OCI-LY3 (cell line): Measurements from ENCODE around the gene PLGRKT.

Source experiments
- H2AFZ ChIP-seq: fragments of 200-600, 300-600 bp; shearing (Covaris generic); 2 replicates; pipeline ENCODE4 v1.6.0; 2014; ENCODE audit warnings: antibody characterized with exemption, low read depth, low read length
- H3K27ac ChIP-seq: fragments of 200-600, 300-600 bp; sonication (generic); 2 replicates; pipeline ENCODE4 v1.5.1; 2014; ENCODE audit warnings: mild to moderate bottlenecking, low read length, moderate library complexity, mixed read lengths
- H3K27me3 ChIP-seq: fragments of 200-600, 300-600 bp; sonication (generic); 2 replicates; pipeline ENCODE4 v1.6.1; 2014; ENCODE audit warnings: low read depth, low read length, mixed read lengths
- H3K36me3 ChIP-seq: fragments of 200-600, 300-600 bp; sonication (generic); replicated peaks from 2 replicates; pipeline ENCODE3; 2014; ENCODE audit warnings: low read depth, low read length, mixed read lengths
- H3K4me1 ChIP-seq: fragments of 300-600, 200-600 bp; sonication (generic); 2 replicates; pipeline ENCODE4 v1.6.1; 2014; ENCODE audit warnings: low read length, mixed read lengths
- H3K4me2 ChIP-seq: fragments of 200-600, 300-600 bp; sonication (generic); 2 replicates; pipeline ENCODE4 v1.6.1; 2014; ENCODE audit warnings: low read length, mixed read lengths
- H3K4me3 ChIP-seq: fragments of 300-600, 200-600 bp; sonication (generic); 2 replicates; pipeline ENCODE4 v1.5.1; 2014; ENCODE audit warnings: antibody characterized with exemption, mild to moderate bottlenecking, low read length, moderate library complexity
- H3K79me2 ChIP-seq: fragments of 300-600, 200-600 bp; shearing (Covaris generic); 2 replicates; pipeline ENCODE4 v1.6.1; 2014; ENCODE audit warnings: mild to moderate bottlenecking, low read length, mixed read lengths
- H3K9ac ChIP-seq: fragments of 300-600, 200-600 bp; shearing (Covaris generic); 2 replicates; pipeline ENCODE4 v1.6.0; 2014; ENCODE audit warnings: mild to moderate bottlenecking, low read length, moderate library complexity
- H3K9me3 ChIP-seq: fragments of 200-600, 300-600 bp; shearing (Covaris generic); 2 replicates; pipeline ENCODE4 v1.6.1; 2014; ENCODE audit warnings: low read length, mixed read lengths; ENCODE audit not compliant: insufficient read depth
- H4K20me1 ChIP-seq: fragments of 200-600, 300-600 bp; sonication (generic); 2 replicates; pipeline ENCODE4 v1.6.1; 2016; ENCODE audit warnings: low read length, mixed read lengths; ENCODE audit not compliant: insufficient read depth
- EZH2phosphoT487 ChIP-seq: fragments of 200-600 bp; shearing (Covaris generic); IDR thresholded peaks from 2 replicates; pipeline ENCODE4 v1.6.1; 2018; ENCODE audit warnings: antibody characterized with exemption, mixed run types, low read depth
- TF ChIP-seq, protein P1 (sequence below): fragments of 200-600, 300-600 bp; sonication (generic); IDR thresholded peaks from 2 replicates; pipeline ENCODE4 v1.5.1; 2014; ENCODE audit warnings: antibody characterized with exemption, low read length, low read depth

The PLGRKT gene

DNA sequence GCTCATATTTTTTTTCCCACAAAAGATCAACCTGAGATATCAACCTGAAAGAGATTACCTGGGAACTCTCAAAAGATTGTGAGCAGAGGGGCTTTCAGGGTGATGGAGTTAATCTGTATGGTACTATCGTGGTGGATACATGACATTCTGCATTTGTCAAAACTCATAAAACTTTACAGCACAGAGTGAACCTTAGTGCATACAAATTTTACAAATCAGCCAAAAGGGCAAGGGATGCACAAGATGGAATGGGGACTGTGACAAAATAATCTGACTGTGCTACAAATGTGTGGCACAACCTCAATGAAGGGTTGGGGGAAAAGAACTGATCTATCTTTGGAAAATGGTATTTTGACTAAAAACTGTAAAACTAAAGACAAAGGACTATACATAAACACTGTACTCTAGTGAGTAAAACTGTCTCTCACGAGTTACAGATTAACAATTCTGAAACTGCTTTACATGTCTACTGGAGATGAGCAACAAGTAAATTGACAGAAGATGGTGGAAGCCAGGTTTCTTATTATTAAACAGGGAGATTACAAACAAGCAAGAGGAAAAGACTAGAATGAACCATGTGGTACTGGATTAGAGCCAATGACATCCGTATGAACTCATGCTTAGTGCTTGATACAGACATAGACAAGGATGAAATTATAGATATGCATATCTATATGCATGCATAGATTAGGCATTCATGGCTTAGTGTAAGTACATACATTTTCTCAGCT lies 73.3 kb downstream of the PLGRKT start:
- Histone ChIP-seq H3K27me3 (no peaks in the 10 kb centered on the region), H2AFZ (no peak overlapping the region), H3K4me3 (peak overlapping the region; percentile 38), H3K36me3 (no peaks in the 10 kb centered on the region), H3K27ac (peak overlapping the region; percentile 8; the same call in 1 of the 2 replicates), H3K79me2 (no peaks in the 10 kb centered on the region), H3K9ac (peak overlapping the region; percentile 1; the same call in 1 of the 2 replicates), H4K20me1 (no peaks in the 10 kb centered on the region), H3K9me3 (no peaks in the 10 kb centered on the region), H3K4me2 (peak overlapping the region; percentile 77), H3K4me1 (peaks cover 22% of the 10 kb centered on the region)
- no peak for TF ChIP-seq EZH2phosphoT487
- TF ChIP-seq, protein P1, sequence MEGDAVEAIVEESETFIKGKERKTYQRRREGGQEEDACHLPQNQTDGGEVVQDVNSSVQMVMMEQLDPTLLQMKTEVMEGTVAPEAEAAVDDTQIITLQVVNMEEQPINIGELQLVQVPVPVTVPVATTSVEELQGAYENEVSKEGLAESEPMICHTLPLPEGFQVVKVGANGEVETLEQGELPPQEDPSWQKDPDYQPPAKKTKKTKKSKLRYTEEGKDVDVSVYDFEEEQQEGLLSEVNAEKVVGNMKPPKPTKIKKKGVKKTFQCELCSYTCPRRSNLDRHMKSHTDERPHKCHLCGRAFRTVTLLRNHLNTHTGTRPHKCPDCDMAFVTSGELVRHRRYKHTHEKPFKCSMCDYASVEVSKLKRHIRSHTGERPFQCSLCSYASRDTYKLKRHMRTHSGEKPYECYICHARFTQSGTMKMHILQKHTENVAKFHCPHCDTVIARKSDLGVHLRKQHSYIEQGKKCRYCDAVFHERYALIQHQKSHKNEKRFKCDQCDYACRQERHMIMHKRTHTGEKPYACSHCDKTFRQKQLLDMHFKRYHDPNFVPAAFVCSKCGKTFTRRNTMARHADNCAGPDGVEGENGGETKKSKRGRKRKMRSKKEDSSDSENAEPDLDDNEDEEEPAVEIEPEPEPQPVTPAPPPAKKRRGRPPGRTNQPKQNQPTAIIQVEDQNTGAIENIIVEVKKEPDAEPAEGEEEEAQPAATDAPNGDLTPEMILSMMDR = no peak

DNA sequence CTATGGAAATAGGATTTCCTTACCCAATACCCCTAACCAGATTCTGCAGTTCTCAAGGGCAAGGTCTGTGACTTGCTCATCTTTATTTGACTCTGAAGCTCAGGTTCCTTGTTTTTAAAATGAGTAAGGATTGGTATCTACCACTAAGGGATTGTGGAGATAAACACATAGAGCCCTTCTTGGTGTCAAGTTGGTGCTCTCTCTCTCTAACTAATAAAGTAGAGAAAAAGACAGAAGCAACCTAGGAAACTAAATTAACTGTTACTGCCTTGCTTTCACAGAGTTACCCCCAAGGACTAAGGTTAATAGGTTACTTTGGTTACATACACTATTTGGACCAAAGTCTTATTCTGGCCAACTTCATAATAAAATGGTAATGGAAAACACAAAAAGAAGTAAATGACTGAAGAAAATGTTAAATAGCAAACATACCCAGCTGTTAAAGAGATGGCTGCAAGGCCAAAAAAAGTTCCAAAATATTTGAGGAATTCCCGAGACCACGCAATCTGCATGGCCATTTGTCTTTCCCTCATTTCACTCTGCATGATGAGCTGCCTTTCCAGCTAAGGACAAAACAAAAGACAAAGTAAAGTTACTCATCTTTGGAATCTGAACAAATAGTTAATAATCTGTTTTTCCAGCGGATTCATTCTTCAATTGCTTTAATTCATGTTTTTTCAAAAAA lies 76.3 kb downstream of the PLGRKT start:
- Histone ChIP-seq H3K27ac (no peak overlapping the region), H3K9ac (no peak overlapping the region), H4K20me1 (no peaks in the 10 kb centered on the region), H3K4me1 (peaks cover 22% of the 10 kb centered on the region), H3K27me3 (no peaks in the 10 kb centered on the region), H3K9me3 (no peaks in the 10 kb centered on the region), H2AFZ (no peak overlapping the region), H3K4me3 (no peak overlapping the region), H3K4me2 (no peak overlapping the region), H3K79me2 (no peaks in the 10 kb centered on the region), H3K36me3 (no peaks in the 10 kb centered on the region)
- TF ChIP-seq, protein P1 = no peak
- no peak for TF ChIP-seq EZH2phosphoT487

DNA sequence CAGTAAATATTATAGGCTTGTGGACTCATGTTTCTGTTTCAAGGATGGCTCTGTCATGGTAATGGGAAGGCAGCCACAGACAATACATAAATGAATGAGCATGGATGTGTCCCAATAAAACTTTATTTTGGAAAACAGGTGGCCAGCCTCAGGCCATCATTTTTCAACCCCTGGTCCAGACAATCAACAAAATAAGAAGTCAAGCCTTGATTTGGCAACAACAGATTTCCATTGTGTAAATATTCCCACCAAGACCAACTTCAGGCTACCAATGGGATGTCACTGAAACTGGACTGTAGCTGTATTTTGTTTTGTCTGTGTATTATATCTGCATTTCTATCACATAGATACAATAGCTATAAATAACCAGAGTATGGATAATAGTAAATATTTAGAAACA lies 77.4 kb downstream of the PLGRKT start:
- H4K20me1 ChIP-seq = no peaks in the 10 kb centered on the region

More for the DNA sequence above, 77.4 kb downstream of the PLGRKT start:
- peaks cover 21% of the 10 kb centered on the region for H3K4me1 ChIP-seq
- H3K36me3 ChIP-seq = no peaks in the 10 kb centered on the region
- no peak overlapping the region for H3K4me3 ChIP-seq
- no peak overlapping the region for H3K4me2 ChIP-seq
- H3K79me2 ChIP-seq = no peaks in the 10 kb centered on the region
- no peaks in the 10 kb centered on the region for H3K27me3 ChIP-seq
- H3K9ac ChIP-seq = no peak overlapping the region
- H3K27ac ChIP-seq = no peak overlapping the region
- H2AFZ ChIP-seq = no peak overlapping the region
- TF ChIP-seq, protein P1 = no peak
- no peak for TF ChIP-seq EZH2phosphoT487
- H3K9me3 ChIP-seq = no peaks in the 10 kb centered on the region
